HL-60 (cell line): ENCODE data around the gene MYBPC1.

Experiments
- CTCF ChIP-seq: IDR thresholded peaks from one replicate; pipeline ENCODE4 v1.5.1; 2011; ENCODE audit warnings: low read length, control low read depth, inconsistent platforms; ENCODE audit not compliant: insufficient read depth
- GABPA ChIP-seq: IDR thresholded peaks from 2 replicates; pipeline ENCODE4 v1.6.1; 2012; ENCODE audit warnings: low read depth
- POLR2AphosphoS5 ChIP-seq: IDR thresholded peaks from 2 replicates; pipeline ENCODE4 v1.6.1; 2012; ENCODE audit warnings: low read depth
- REST ChIP-seq: IDR thresholded peaks from 2 replicates; pipeline ENCODE4 v1.6.1; 2012; ENCODE audit warnings: low read depth; ENCODE audit not compliant: insufficient replicate concordance

- TF ChIP-seq CTCF: no peak
- no peak for TF ChIP-seq GABPA
- TF ChIP-seq REST: no peak
- TF ChIP-seq POLR2AphosphoS5: no peak
Observed at GRCh38 chr12:101564912-101565311, 29.9 kb upstream of the MYBPC1 start.
